ENCODE results near the gene ITGB5. TPM values are rescaled to one million over a fixed set of nuclear protein-coding genes. Genes with fewer than 3 reads are reported as not detected.

The ITGB5 gene
- total RNA-seq, 1 donor from 2014 or later: 141 TPM

- no peak for TF ChIP-seq CTCF (IDR thresholded peaks at IDR 0.05; ENCODE audit: insufficient read depth, low read length, severe bottlenecking)
- Histone ChIP-seq H3K4me3 (ENCODE audit: low read depth, low read length) (no peak overlapping the region), H3K36me3 (ENCODE audit: control insufficient read depth, insufficient read depth, low read length) (no peaks in the 10 kb centered on the region), H3K27me3 (ENCODE audit: control insufficient read depth, insufficient read depth, low read length) (peaks cover 6% of the 10 kb centered on the region)
- DNase-seq (ENCODE audit: low read depth): peak; percentile 26
- no peak for FAIRE-seq
These were observed 40.4 kb upstream of the ITGB5 start for GRCh38 chr3:124927574-124928045.

- TF ChIP-seq CTCF (IDR thresholded peaks at IDR 0.05; ENCODE audit: insufficient read depth, low read length, severe bottlenecking): no peak
- FAIRE-seq (no peak), DNase-seq (ENCODE audit: low read depth) (no peak)
- H3K4me3 ChIP-seq (ENCODE audit: low read depth, low read length): no peak overlapping the region
- no peaks in the 10 kb centered on the region for H3K36me3 ChIP-seq (ENCODE audit: control insufficient read depth, insufficient read depth, low read length)
- H3K27me3 ChIP-seq (ENCODE audit: control insufficient read depth, insufficient read depth, low read length): peaks cover 6% of the 10 kb centered on the region
These were observed 39.4 kb upstream of the ITGB5 start for GRCh38 chr3:124926426-124927101.

- DNase-seq (ENCODE audit: low read depth) (no peak), FAIRE-seq (no peak)
- Histone ChIP-seq H3K27me3 (ENCODE audit: control insufficient read depth, insufficient read depth, low read length) (peaks cover 9% of the 10 kb centered on the region), H3K4me3 (ENCODE audit: low read depth, low read length) (no peak overlapping the region), H3K36me3 (ENCODE audit: control insufficient read depth, insufficient read depth, low read length) (no peaks in the 10 kb centered on the region)
- TF ChIP-seq CTCF (IDR thresholded peaks at IDR 0.05; ENCODE audit: insufficient read depth, low read length, severe bottlenecking): no peak
These were observed 37.6 kb upstream of the ITGB5 start for GRCh38 chr3:124924741-124925140.

- H3K4me3 ChIP-seq (ENCODE audit: low read depth, low read length): no peak overlapping the region
- no peaks in the 10 kb centered on the region for H3K36me3 ChIP-seq (ENCODE audit: control insufficient read depth, insufficient read depth, low read length)
- no peak for FAIRE-seq
- H3K27me3 ChIP-seq (ENCODE audit: control insufficient read depth, insufficient read depth, low read length): peaks cover 7% of the 10 kb centered on the region
- TF ChIP-seq CTCF (IDR thresholded peaks at IDR 0.05; ENCODE audit: insufficient read depth, low read length, severe bottlenecking): no peak
- DNase-seq (ENCODE audit: low read depth): no peak
These were observed 36.7 kb upstream of the ITGB5 start for GRCh38 chr3:124923833-124924232.

- peak; percentile 47 for FAIRE-seq
- no peak overlapping the region for H3K4me3 ChIP-seq (ENCODE audit: low read depth, low read length)
- no peaks in the 10 kb centered on the region for H3K36me3 ChIP-seq (ENCODE audit: control insufficient read depth, insufficient read depth, low read length)
- H3K27me3 ChIP-seq (ENCODE audit: control insufficient read depth, insufficient read depth, low read length): peaks cover 6% of the 10 kb centered on the region
- TF ChIP-seq CTCF (IDR thresholded peaks at IDR 0.05; ENCODE audit: insufficient read depth, low read length, severe bottlenecking): no peak
- no peak for DNase-seq (ENCODE audit: low read depth)
These were observed 33.6 kb upstream of the ITGB5 start for GRCh38 chr3:124920718-124921117.

GRCh38 chr3:124919756-124920155 lies 32.6 kb upstream of the ITGB5 start:
- TF ChIP-seq CTCF (IDR thresholded peaks at IDR 0.05; ENCODE audit: insufficient read depth, low read length, severe bottlenecking): no peak
- Histone ChIP-seq H3K4me3 (ENCODE audit: low read depth, low read length) (no peak overlapping the region), H3K27me3 (ENCODE audit: control insufficient read depth, insufficient read depth, low read length) (peaks cover 7% of the 10 kb centered on the region), H3K36me3 (ENCODE audit: control insufficient read depth, insufficient read depth, low read length) (no peaks in the 10 kb centered on the region)
- DNase-seq (ENCODE audit: low read depth) (no peak), FAIRE-seq (peak; percentile 32)

Measured in bronchial epithelial cell (primary cell).